ENCODE measurements around the gene ZNF229. TPM values are rescaled to one million over a fixed set of nuclear protein-coding genes. Genes with fewer than 3 reads are reported as not detected.
"Not testable (repeated sequence)": the region's sequence is repeated elsewhere in the genome, so short reads cannot be mapped to it uniquely, and the experiment has no call there.

ZNF229 gene
- total RNA-seq, 1 donor from 2014 or later, result 7.4 TPM

- Mint-ChIP-seq H3K36me3 (ENCODE audit: low read depth) (peaks cover 21% of the 10 kb centered on the region), H3K27me3 (ENCODE audit: low read depth) (peaks cover 2% of the 10 kb centered on the region), H3K27ac (ENCODE audit: unreplicated experiment) (no peak overlapping the region), H3K4me3 (no peak overlapping the region), H3K4me1 (no peaks in the 10 kb centered on the region), H3K9me3 (peaks cover 39% of the 10 kb centered on the region)
- no peak for TF ChIP-seq CTCF (conservative IDR thresholded peaks at IDR 0.05)
- no peak for DNase-seq (ENCODE audit: low read depth, low spot score)
Measured at GRCh38 chr19:44455100-44455499, 6.8 kb upstream of the ZNF229 start.

- H3K4me3 Mint-ChIP-seq, result no peak overlapping the region
- TF ChIP-seq CTCF (conservative IDR thresholded peaks at IDR 0.05), result no peak
- no peak for DNase-seq (ENCODE audit: low read depth, low spot score)
- peaks cover 38% of the 10 kb centered on the region for H3K9me3 Mint-ChIP-seq
- peaks cover 2% of the 10 kb centered on the region for H3K27me3 Mint-ChIP-seq (ENCODE audit: low read depth)
- peaks cover 6% of the 10 kb centered on the region for H3K4me1 Mint-ChIP-seq
- H3K36me3 Mint-ChIP-seq (ENCODE audit: low read depth), result peaks cover 21% of the 10 kb centered on the region
- H3K27ac Mint-ChIP-seq (ENCODE audit: unreplicated experiment), result no peak overlapping the region
Measured at GRCh38 chr19:44452367-44452766, 4.1 kb upstream of the ZNF229 start.

GRCh38 chr19:44451687-44452086 is 3.4 kb upstream of the ZNF229 start:
- Mint-ChIP-seq H3K36me3 (ENCODE audit: low read depth) (peaks cover 21% of the 10 kb centered on the region), H3K27me3 (ENCODE audit: low read depth) (peaks cover 2% of the 10 kb centered on the region), H3K9me3 (peaks cover 39% of the 10 kb centered on the region), H3K4me3 (no peak overlapping the region), H3K4me1 (peaks cover 6% of the 10 kb centered on the region), H3K27ac (ENCODE audit: unreplicated experiment) (no peak overlapping the region)
- DNase-seq (ENCODE audit: low read depth, low spot score), result no peak
- TF ChIP-seq CTCF (conservative IDR thresholded peaks at IDR 0.05), result no peak

- Mint-ChIP-seq H3K27ac (ENCODE audit: unreplicated experiment) (no peak overlapping the region), H3K4me1 (no peaks in the 10 kb centered on the region), H3K9me3 (peaks cover 25% of the 10 kb centered on the region), H3K36me3 (ENCODE audit: low read depth) (peaks cover 51% of the 10 kb centered on the region), H3K4me3 (no peak overlapping the region), H3K27me3 (ENCODE audit: low read depth) (peaks cover 3% of the 10 kb centered on the region)
- no peak for DNase-seq (ENCODE audit: low read depth, low spot score)
- no peak for TF ChIP-seq CTCF (conservative IDR thresholded peaks at IDR 0.05)
Measured at GRCh38 chr19:44438441-44438840, 9.8 kb downstream of the ZNF229 start.

- Mint-ChIP-seq H3K36me3 (ENCODE audit: low read depth) (peaks cover 59% of the 10 kb centered on the region), H3K27me3 (ENCODE audit: low read depth) (peaks cover 3% of the 10 kb centered on the region), H3K4me1 (no peaks in the 10 kb centered on the region), H3K4me3 (no peak overlapping the region), H3K9me3 (peaks cover 29% of the 10 kb centered on the region), H3K27ac (ENCODE audit: unreplicated experiment) (no peak overlapping the region)
- DNase-seq (ENCODE audit: low read depth, low spot score), result no peak
- no peak for TF ChIP-seq CTCF (conservative IDR thresholded peaks at IDR 0.05)
Measured at GRCh38 chr19:44435441-44435840, 12.8 kb downstream of the ZNF229 start.

- Mint-ChIP-seq H3K4me1 (no peaks in the 10 kb centered on the region), H3K27me3 (ENCODE audit: low read depth) (peaks cover 8% of the 10 kb centered on the region), H3K4me3 (no peak overlapping the region), H3K9me3 (peaks cover 42% of the 10 kb centered on the region), H3K36me3 (ENCODE audit: low read depth) (peaks cover 80% of the 10 kb centered on the region), H3K27ac (ENCODE audit: unreplicated experiment) (no peak overlapping the region)
- DNase-seq (ENCODE audit: low read depth, low spot score), result no peak
- no peak for TF ChIP-seq CTCF (conservative IDR thresholded peaks at IDR 0.05)
Measured at GRCh38 chr19:44430956-44431355, 17.3 kb downstream of the ZNF229 start.

- Mint-ChIP-seq H3K9me3 (peaks cover 23% of the 10 kb centered on the region), H3K27me3 (ENCODE audit: low read depth) (peaks cover 23% of the 10 kb centered on the region)
- DNase-seq (ENCODE audit: low read depth, low spot score); H3K27ac Mint-ChIP-seq (ENCODE audit: unreplicated experiment); H3K4me3 Mint-ChIP-seq; H3K4me1 Mint-ChIP-seq; H3K36me3 Mint-ChIP-seq (ENCODE audit: low read depth): not testable (repeated sequence)
Measured at GRCh38 chr19:44415553-44415952, 32.7 kb downstream of the ZNF229 start.

Measured in neural crest cell (in vitro differentiated cells).